SIG-M5 treated with dmso at 0.1 percent for 504 hours (cell line): ENCODE results near the gene TTR.

Experiments used
- DNase-seq: peaks from one replicate; lab custom pipeline; 2025; ENCODE audit not compliant: unreplicated experiment; lab: John Stamatoyannopoulos, UW

TTR gene

DNA sequence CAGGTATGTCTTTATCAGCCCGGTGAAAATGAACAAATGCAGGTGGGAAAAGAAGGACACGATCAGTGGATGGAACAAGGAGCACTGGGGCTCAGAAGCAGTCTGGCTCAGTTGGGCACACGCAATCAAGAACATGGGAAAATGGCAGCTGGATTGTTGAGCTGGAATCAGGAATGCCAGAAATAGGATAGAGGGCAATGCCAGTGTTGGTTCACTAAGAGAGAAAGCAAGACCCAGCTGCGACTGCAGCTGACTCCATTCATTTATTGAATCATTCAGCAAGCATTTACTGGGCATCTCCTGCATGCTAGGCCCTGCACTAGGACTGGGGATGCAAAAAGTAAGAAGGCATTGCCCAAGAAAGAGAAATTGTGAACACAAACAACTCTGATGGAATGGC, 13.6 kb upstream of the TTR start:
- DNase-seq, result no peak

DNA sequence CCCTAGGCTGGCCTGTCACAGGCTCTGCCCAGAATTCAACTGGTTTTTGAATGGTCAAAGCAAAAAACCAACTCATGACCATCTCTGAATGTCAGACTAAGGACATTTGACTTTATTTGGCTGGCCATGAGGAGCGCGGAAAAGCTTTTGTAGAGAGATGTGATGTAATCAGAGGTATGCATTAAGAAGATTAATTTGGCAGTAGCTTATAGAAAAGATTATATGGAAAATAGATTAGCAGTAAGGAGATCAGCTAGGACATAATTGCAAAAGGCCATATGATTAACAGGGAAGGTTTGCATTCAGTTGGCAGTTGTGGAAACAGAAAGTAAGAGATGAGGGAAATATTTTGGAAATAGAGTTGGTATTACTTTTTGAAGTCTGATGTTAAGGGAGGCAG, 12.3 kb upstream of the TTR start:
- DNase-seq, result no peak

DNA sequence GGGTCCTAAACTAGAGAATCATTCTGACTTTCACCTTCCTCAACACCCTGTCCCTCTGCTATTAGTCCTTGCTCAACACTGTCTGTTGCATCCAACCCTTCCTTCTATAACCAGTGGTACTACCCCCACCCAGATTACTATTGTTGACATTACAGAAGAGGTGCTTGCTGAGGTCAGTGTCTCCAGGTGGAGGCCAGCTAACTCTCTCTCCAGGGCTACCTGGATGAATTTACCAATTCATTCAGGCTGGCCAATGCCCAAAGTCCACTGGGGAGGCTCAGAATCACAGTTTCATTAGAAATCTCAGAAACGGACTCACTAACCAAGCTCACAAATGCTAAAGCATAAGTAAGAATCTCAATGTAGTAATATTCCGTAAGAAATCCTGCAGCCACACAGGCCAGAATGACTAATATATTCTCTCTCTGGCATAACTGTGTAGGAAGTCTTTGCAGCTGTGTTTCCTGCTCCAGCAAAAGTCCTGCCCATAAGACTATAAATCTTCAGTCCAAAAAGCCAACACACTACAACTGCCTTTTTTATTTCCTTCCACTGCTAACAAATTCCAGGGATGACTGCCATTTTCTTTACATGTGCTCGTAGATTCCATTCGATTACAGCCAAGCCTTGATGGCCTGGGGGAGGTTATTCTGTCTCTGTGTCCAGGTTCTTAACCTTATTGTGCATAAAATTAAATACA, 10.0 kb upstream of the TTR start:
- no peak for DNase-seq

DNA sequence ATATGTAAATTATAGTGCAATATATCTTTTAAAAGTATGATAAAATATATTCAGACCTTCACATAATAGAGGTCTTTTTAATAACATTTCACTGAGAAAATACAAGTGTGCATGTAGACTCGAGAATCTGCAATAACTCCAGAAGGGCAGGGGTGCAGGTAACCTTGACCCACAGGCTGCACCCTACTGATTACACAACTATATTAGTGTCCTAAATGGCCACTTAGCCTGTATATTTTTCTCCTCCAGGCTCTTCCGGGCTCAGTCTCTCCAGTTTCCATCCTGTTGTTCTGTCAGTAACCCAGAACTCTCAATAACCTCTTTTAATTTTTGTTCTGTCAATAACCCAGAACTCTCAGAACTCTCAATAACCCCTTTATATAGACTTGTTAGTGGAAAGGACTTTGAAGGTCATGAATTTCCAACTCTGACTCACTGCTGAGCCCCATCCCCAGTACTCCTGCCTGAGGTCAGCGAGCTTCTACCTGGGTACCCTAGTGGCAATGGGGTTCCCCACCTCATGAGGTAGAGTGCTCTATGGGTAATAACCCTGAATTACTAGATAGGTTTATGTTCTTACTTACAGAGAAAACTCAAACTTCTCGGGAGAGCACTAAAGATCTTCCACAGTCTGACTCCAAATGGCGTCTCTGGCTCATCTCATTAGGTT, 8.4 kb upstream of the TTR start:
- DNase-seq, result no peak

DNA sequence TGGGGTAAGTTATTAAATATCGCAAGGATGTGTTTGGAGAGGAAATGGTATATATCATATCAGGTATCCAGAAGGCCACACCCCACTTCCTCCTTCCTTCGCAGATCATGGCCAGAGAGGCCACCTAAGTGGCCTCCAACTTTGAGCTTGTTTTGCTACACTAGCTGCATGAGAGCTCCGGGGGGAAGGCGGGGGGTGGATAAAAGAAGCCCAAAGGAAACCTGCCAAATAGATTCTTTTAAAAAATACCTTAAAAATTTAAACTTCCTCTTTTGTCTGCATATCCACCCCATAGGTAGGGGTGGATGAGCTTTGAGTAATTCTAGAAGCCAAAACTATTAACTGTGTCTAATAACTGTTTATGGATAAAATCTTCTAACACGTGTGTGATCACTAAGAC, 5.7 kb upstream of the TTR start:
- DNase-seq, result no peak

DNA sequence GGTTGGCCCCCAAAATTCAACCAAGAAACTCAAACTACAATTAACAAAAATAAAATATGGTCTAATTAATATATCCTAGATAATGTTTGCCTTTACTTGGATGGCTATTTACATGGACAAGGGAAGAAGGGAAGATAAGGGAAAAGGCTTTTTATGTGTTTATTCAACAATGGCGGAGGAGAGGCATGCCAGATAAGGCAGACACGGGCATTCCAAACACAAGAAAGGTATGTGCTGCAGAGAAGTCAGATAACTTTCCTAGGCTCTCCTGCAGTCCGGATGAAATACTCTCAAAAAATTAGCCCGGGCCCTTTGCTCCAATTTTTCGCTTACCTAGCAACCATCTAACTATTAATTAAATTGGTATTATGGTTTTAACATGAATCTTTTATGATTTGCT, 5.1 kb upstream of the TTR start:
- DNase-seq, result no peak

DNA sequence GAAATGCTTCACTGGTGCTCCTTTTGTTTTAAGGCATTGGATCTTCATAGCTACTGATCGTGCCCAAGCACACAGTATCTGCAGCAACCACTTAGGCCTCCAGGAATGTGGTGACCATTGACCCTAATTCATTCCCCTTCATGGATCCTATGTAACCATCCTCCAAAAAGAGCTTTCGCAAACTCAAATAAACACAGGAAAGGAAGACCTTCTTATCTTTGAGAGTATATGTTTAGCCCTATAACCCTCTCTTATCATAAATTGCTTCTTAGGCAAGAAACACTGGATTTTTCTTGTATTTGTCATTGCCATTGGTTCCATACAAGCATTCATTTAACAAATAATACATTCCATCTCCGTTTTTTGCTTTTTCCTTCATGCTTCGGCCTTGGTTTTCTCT, 4.1 kb upstream of the TTR start:
- DNase-seq, result no peak

DNA sequence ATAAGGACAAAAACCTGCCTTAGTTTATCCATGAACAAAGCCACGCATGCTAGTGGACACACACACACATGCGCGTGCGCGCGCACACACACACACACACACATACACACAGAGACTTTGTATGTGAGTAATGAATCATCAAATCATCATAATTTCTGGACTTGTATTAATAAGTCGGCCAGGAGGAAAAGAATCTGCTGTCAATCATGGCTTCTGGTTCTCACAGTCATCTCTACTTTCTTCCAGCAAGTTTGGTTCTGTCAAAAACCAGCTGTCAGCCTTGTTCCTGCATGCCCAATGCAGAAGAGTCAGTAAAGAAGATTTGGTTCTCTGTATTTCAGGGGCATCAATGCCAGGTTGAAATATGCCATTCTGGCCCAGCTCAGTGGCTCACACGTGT, 1.1 kb upstream of the TTR start:
- DNase-seq, result no peak

DNA sequence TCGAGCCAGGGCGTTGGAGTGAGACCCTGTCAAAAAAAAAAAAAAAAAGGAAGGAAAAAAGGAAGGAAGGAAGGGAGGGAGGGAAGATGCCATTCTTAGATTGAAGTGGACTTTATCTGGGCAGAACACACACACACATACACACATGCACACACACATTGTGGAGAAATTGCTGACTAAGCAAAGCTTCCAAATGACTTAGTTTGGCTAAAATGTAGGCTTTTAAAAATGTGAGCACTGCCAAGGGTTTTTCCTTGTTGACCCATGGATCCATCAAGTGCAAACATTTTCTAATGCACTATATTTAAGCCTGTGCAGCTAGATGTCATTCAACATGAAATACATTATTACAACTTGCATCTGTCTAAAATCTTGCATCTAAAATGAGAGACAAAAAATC, 564 bp upstream of the TTR start:
- no peak for DNase-seq

DNA sequence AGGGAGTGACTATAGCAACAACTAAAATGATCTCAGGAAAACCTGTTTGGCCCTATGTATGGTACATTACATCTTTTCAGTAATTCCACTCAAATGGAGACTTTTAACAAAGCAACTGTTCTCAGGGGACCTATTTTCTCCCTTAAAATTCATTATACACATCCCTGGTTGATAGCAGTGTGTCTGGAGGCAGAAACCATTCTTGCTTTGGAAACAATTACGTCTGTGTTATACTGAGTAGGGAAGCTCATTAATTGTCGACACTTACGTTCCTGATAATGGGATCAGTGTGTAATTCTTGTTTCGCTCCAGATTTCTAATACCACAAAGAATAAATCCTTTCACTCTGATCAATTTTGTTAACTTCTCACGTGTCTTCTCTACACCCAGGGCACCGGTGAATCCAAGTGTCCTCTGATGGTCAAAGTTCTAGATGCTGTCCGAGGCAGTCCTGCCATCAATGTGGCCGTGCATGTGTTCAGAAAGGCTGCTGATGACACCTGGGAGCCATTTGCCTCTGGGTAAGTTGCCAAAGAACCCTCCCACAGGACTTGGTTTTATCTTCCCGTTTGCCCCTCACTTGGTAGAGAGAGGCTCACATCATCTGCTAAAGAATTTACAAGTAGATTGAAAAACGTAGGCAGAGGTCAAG, 955 bp downstream of the TTR start:
- no peak for DNase-seq

DNA sequence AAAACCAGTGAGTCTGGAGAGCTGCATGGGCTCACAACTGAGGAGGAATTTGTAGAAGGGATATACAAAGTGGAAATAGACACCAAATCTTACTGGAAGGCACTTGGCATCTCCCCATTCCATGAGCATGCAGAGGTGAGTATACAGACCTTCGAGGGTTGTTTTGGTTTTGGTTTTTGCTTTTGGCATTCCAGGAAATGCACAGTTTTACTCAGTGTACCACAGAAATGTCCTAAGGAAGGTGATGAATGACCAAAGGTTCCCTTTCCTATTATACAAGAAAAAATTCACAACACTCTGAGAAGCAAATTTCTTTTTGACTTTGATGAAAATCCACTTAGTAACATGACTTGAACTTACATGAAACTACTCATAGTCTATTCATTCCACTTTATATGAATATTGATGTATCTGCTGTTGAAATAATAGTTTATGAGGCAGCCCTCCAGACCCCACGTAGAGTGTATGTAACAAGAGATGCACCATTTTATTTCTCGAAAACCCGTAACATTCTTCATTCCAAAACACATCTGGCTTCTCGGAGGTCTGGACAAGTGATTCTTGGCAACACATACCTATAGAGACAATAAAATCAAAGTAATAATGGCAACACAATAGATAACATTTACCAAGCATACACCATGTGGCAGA, 3.6 kb downstream of the TTR start:
- no peak for DNase-seq

DNA sequence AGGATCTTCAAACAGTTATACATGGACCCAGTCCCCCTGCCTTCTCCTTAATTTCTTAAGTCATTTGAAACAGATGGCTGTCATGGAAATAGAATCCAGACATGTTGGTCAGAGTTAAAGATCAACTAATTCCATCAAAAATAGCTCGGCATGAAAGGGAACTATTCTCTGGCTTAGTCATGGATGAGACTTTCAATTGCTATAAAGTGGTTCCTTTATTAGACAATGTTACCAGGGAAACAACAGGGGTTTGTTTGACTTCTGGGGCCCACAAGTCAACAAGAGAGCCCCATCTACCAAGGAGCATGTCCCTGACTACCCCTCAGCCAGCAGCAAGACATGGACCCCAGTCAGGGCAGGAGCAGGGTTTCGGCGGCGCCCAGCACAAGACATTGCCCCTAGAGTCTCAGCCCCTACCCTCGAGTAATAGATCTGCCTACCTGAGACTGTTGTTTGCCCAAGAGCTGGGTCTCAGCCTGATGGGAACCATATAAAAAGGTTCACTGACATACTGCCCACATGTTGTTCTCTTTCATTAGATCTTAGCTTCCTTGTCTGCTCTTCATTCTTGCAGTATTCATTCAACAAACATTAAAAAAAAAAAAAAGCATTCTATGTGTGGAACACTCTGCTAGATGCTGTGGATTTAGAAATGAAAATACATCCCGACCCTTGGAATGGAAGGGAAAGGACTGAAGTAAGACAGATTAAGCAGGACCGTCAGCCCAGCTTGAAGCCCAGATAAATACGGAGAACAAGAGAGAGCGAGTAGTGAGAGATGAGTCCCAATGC, 4.6 kb downstream of the TTR start:
- DNase-seq, result no peak

DNA sequence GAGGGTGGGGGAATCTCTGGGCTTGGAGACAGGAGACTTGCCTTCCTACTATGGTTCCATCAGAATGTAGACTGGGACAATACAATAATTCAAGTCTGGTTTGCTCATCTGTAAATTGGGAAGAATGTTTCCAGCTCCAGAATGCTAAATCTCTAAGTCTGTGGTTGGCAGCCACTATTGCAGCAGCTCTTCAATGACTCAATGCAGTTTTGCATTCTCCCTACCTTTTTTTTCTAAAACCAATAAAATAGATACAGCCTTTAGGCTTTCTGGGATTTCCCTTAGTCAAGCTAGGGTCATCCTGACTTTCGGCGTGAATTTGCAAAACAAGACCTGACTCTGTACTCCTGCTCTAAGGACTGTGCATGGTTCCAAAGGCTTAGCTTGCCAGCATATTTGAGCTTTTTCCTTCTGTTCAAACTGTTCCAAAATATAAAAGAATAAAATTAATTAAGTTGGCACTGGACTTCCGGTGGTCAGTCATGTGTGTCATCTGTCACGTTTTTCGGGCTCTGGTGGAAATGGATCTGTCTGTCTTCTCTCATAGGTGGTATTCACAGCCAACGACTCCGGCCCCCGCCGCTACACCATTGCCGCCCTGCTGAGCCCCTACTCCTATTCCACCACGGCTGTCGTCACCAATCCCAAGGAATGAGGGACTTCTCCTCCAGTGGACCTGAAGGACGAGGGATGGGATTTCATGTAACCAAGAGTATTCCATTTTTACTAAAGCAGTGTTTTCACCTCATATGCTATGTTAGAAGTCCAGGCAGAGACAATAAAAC, 6.5 kb downstream of the TTR start:
- no peak for DNase-seq

DNA sequence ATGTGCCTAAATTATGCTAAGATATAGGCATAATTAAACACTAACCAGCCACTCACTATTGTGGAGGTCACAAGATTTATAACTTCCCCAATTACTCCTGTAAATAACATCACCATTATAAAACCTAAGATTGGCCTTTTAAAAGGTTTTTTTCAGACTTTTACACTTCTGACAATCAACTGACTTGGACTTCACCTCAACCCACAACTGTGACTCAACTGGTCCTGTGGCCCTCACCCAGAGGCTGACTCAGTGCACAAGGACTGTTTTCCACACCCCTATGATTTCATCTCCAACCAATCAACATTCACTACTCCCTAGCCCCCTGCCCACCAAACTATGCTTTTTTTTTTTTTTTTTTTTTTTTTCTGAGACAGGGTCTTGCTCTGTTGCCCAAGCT, 11.6 kb downstream of the TTR start:
- DNase-seq, result no peak

DNA sequence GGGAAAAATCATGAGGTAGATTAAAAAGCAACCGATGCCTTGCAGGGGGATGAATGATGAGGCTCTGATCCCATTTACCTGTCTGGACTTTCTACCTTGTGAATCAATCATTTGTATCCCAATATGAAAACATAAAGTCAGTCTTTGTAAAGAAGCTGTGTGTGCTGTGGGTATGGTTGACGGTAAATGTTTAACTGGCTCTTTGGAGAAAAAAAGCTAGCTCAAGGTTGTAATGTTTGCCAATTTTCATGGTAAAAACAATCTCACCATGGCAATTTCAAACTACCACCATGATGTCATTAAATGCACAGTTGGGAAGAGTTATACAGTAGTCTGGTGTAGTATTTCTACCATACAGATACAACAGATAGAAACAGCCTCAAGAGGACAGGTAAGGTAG, 14.6 kb downstream of the TTR start:
- DNase-seq, result no peak

DNA sequence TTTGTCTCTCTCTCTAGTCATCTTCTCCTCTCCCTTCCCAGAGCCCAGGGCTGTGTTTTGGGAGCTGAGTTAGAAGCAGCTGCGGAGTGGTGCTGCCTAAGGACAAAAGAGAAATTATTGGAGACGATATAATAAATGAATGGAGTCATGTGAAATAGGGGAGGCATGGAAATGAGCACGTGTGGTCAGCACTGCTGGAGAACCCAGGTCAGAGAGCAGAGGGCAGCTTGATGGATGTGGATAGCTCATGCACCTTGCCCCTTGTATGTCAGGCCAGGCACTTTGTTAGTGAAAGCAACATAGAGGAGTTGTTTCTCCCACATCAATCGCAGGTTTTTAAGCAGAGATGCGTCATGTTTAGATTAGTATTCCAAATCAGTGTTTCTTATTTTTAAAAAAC, 15.7 kb downstream of the TTR start:
- no peak for DNase-seq

DNA sequence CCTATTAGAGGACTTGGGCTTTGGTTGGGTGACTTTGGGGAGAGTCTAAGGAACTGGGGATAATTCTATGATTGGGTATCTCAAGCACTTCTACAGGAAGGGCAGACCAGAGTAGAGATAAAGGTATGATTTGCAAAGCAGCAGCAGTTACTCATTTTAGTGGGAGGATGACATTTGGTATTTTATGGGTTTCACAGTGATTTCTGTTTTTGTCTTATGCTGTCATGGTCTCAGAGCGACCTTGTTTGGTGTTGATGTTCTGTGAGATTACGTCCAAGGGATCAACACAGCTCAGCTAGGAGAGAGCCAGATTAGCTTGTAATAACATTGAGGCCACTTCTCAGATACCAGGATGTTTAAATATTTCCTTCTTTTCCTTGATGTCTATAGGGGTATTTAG, 18.2 kb downstream of the TTR start:
- no peak for DNase-seq

DNA sequence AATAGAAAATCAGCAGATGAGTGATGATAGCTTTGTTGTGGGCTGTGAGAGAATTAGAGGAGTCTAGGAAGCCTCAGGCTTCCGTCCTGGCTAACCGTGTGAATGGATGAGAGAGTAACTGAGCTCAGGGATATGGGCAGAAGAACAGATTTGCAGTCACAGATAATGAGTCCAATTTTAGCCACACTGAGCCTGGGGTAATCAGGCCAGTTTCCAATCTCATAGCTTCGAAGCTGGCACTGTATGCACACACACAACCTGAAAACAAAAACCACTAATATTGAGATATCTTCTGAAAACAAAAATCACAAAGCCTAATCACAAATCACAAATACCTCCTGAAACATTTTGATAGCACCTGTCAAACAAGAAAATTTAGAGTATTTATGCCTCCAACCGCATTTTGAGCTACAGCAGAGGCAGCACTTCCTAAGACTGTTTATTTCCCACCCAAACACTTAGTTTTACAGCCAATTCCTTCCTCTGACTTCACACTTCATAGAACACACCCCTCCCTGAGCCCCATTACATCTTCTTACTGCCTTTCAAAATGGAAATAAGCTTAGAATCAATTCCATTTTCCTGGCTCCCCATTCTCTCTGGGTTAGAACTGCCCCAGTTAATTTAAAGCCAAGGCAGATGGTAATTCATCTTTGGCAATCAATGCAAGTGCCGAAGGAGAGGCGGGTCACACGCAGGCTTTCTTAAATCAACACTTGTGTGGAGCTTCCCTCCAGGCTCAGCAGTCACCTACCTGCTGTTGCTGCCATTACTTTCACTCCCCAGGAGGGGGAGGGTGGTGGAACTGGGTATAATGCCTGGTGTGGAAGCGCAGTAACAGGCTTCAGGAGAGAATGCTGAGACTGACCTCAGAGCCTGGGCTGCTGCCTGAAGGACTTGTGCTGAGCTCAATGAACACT, 18.9 kb downstream of the TTR start:
- DNase-seq, result no peak

DNA sequence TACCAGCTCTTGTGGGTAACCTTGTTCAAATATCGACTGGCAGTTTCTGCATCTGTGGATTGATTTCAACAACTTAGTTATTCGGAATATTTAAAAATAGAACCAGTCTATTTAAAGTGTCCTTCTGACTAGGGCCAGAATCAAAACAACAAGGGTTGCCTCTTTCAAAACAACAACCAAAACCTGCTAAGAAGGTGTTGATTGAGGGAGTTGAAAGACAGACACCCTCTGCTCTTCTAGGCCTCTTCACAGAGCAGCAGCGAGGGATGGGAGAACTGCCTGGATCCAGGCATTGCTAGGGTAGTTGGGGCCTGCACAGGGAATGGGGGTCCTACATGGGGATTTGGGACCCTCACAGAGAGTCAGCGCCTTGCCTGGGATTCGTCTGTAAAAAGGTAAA, 19.8 kb downstream of the TTR start:
- no peak for DNase-seq

DNA sequence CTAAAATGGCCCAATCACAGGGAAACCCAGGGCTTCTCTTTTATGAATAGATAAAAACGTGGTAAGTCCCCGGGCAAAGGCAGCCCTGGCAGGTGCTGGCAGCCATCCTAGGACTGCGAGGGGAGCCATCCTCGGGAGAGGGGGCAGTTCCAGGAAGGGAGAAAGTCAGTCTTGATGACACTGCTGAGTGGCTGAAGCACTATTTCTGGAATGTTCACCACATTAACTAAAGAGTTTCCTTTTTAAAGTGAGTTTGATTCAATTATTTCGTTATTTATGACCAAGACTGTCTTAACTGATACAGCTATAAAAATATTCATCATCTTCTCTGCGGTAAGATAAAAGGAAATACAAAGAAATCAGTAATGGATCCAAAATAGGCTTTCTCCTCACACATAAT, 20.4 kb downstream of the TTR start:
- DNase-seq, result no peak
